Natural killer cell (primary cell): ENCODE data around the gene DSCAML1. TPM values are rescaled to one million over a fixed set of nuclear protein-coding genes. Genes with fewer than 3 reads are reported as not detected.

Source experiments
- ATAC-seq, 3 donors: fragments of 150-1000 bp in 2 of 3; fragments of 200-7000 bp in 1 of 3; cut with Tn5 transposase; 1 replicate in 1 of 3; 2 replicates in 2 of 3; pipeline ENCODE4 v1.10.0; 2021; ENCODE audit warnings: mild to moderate bottlenecking in 2 of 3, moderate library complexity in 2 of 3
- DNase-seq, 2 donors: peaks; one replicate each; pipeline versions ENCODE4 v3.0.0 to v3.0.0-alpha.2; 2013 to 2021; ENCODE audit warnings: mixed read lengths in 1 of 2
- H3K27ac ChIP-seq: one replicate; pipeline ENCODE4 v1.5.1; 2013; ENCODE audit warnings: mild to moderate bottlenecking, low read length
- H3K27me3 ChIP-seq: one replicate; pipeline ENCODE4 v1.6.1; 2013; ENCODE audit warnings: low read length; ENCODE audit not compliant: control insufficient read depth, insufficient read depth
- H3K36me3 ChIP-seq: one replicate; pipeline ENCODE4 v1.6.1; 2013; ENCODE audit warnings: low read length; ENCODE audit not compliant: control insufficient read depth, insufficient read depth
- H3K4me1 ChIP-seq: one replicate; pipeline ENCODE4 v1.6.1; 2013; ENCODE audit warnings: low read length; ENCODE audit not compliant: control insufficient read depth, insufficient read depth
- H3K4me3 ChIP-seq: one replicate; pipeline ENCODE4 v1.5.1; 2013; ENCODE audit warnings: low read length
- H3K9me3 ChIP-seq: one replicate; pipeline ENCODE4 v1.6.1; 2013; ENCODE audit warnings: low read length; ENCODE audit not compliant: control insufficient read depth, insufficient read depth
- H3K27ac Mint-ChIP-seq, 2 donors: one replicate each; pipeline ENCODE4 v1.8.0; 2022; ENCODE audit warnings: mild to moderate bottlenecking in 2 of 2, mixed read lengths in 2 of 2, moderate library complexity in 1 of 2
- H3K27me3 Mint-ChIP-seq, 2 donors: one replicate each; pipeline ENCODE4 v1.8.0; 2022; ENCODE audit warnings: low read depth in 2 of 2, mixed read lengths in 2 of 2
- H3K36me3 Mint-ChIP-seq: one replicate; pipeline ENCODE4 v1.8.0; 2022; ENCODE audit warnings: mixed read lengths
- H3K4me1 Mint-ChIP-seq, 2 donors: one replicate each; pipeline ENCODE4 v1.8.0; 2022; ENCODE audit warnings: mixed read lengths in 2 of 2
- H3K4me3 Mint-ChIP-seq: one replicate; pipeline ENCODE4 v1.8.0; 2022; ENCODE audit warnings: mild to moderate bottlenecking, moderate library complexity, mixed read lengths
- H3K9me3 Mint-ChIP-seq, 2 donors: one replicate each; pipeline ENCODE4 v1.8.0; 2022; ENCODE audit warnings: mixed read lengths in 2 of 2
- CTCF ChIP-seq: fragments of 200-600 bp; IDR thresholded peaks from one replicate; pipeline ENCODE4 v1.8.0; 2022; ENCODE audit warnings: antibody characterized with exemption
- WGBS: methylation state at CpG from one replicate; pipeline ENCODE4 v1.1.7; 2013; ENCODE audit warnings: missing lambda C conversion rate; ENCODE audit not compliant: insufficient coverage; 5-methylcytosine and 5-hydroxymethylcytosine counted together
- intact Hi-C: fragments of 100-400 bp; cut with micrococcal nuclease; formaldehyde crosslinking; loops from one replicate; pipeline ENCODE4 v1.14.2; 2022
- total RNA-seq, 4 donors: library from RNA; stranded (reverse); fragments of 120-200 nt in 1 of 4; gene quantifications; one replicate each; pipeline versions ENCODE4 v1.2.3 to v1.2.4, GENCODE V29; 2013 to 2022

Gene DSCAML1
- total RNA-seq, 3 donors from 2014 or later (not counting 1 experiment from before 2014, with no cell fraction given): 0.66 TPM; not detected in 2

- 80% methylated on average over 7 of the region's 7 CpGs for WGBS
- no peaks in the 10 kb centered on the region for H3K9me3 Mint-ChIP-seq
- Histone ChIP-seq H3K4me3 (no peak overlapping the region), H3K27ac (no peak overlapping the region), H3K27me3 (no peaks in the 10 kb centered on the region), H3K9me3 (no peaks in the 10 kb centered on the region), H3K36me3 (no peaks in the 10 kb centered on the region), H3K4me1 (no peaks in the 10 kb centered on the region)
- intact Hi-C loops: no loop called here
- no peaks in the 10 kb centered on the region for H3K36me3 Mint-ChIP-seq
- no peak for TF ChIP-seq CTCF
- DNase-seq: no peak
- H3K27ac Mint-ChIP-seq: no peak overlapping the region
- H3K4me3 Mint-ChIP-seq: no peak overlapping the region
- H3K4me1 Mint-ChIP-seq: peaks cover 7 to 8% of the 10 kb centered on the region in 2 donors
- ATAC-seq: no peak
- H3K27me3 Mint-ChIP-seq: peaks cover 23 to 28% of the 10 kb centered on the region in 2 donors
Measured at GRCh38 chr11:117702946-117703598, 93.9 kb downstream of the DSCAML1 start.

DNA sequence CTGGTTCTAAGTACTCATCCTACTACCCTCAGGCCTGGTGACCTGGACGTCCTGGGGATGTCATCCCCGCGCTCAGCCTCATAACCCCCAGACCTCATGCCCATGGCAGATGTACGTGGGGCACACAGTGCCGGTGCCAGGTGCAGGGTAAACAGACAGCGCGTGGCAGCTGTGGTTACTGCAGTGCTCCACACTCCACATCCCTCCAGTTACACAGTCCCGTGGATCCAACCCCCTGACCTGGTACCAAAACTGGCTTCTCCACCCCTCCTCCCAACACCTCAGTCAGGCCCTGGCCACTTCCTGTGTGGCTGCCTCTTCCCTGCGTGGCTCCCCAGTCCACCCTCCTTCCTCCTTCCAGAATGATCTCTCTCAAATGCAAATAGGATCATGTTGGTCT lies 95.2 kb downstream of the DSCAML1 start:
- H3K27ac Mint-ChIP-seq: no peak overlapping the region

GRCh38 chr11:117700551-117700950 lies 96.5 kb downstream of the DSCAML1 start:
- Histone ChIP-seq H3K36me3 (no peaks in the 10 kb centered on the region), H3K4me1 (no peaks in the 10 kb centered on the region), H3K9me3 (no peaks in the 10 kb centered on the region), H3K4me3 (no peak overlapping the region), H3K27me3 (no peaks in the 10 kb centered on the region), H3K27ac (no peak overlapping the region)
- DNase-seq (no peak), ATAC-seq (no peak)
- Mint-ChIP-seq H3K36me3 (no peaks in the 10 kb centered on the region), H3K27ac (no peak overlapping the region), H3K9me3 (no peaks in the 10 kb centered on the region), H3K4me1 (peaks cover 7 to 8% of the 10 kb centered on the region in 2 donors), H3K4me3 (no peak overlapping the region), H3K27me3 (peaks cover 20 to 23% of the 10 kb centered on the region in 2 donors)
- intact Hi-C loops: no loop called here
- TF ChIP-seq CTCF: no peak
- WGBS: 92% methylated on average over 6 of the region's 6 CpGs

More for the DNA sequence above, 95.2 kb downstream of the DSCAML1 start:
- H3K9me3 Mint-ChIP-seq: no peaks in the 10 kb centered on the region
- Histone ChIP-seq H3K9me3 (no peaks in the 10 kb centered on the region), H3K27ac (no peak overlapping the region), H3K4me1 (no peaks in the 10 kb centered on the region), H3K4me3 (no peak overlapping the region), H3K27me3 (no peaks in the 10 kb centered on the region), H3K36me3 (no peaks in the 10 kb centered on the region)
- no peak for DNase-seq
- 38% methylated on average over 9 of the region's 9 CpGs for WGBS
- peaks cover 23 to 28% of the 10 kb centered on the region in 2 donors for H3K27me3 Mint-ChIP-seq
- intact Hi-C loops: no loop called here
- TF ChIP-seq CTCF: no peak
- H3K36me3 Mint-ChIP-seq: no peaks in the 10 kb centered on the region
- H3K4me3 Mint-ChIP-seq: no peak overlapping the region
- no peak for ATAC-seq
- peaks cover 7 to 8% of the 10 kb centered on the region in 2 donors for H3K4me1 Mint-ChIP-seq

- no CpG with 5 or more reads among the region's 3 CpGs for WGBS
- no peaks in the 10 kb centered on the region for H3K36me3 Mint-ChIP-seq
- H3K27me3 Mint-ChIP-seq: peaks cover 8 to 17% of the 10 kb centered on the region in 2 donors
- no peak for TF ChIP-seq CTCF
- H3K27ac ChIP-seq: no peak overlapping the region
- no peak overlapping the region for H3K4me3 Mint-ChIP-seq
- no peaks in the 10 kb centered on the region for H3K27me3 ChIP-seq
- no peak overlapping the region for H3K4me3 ChIP-seq
- no peaks in the 10 kb centered on the region for H3K9me3 ChIP-seq
- H3K27ac Mint-ChIP-seq: no peak overlapping the region
- DNase-seq: no peak
- ATAC-seq: no peak
- no peaks in the 10 kb centered on the region for H3K4me1 ChIP-seq
- peaks cover 6% of the 10 kb centered on the region in 2 donors for H3K4me1 Mint-ChIP-seq
- no peaks in the 10 kb centered on the region for H3K36me3 ChIP-seq
- H3K9me3 Mint-ChIP-seq: no peaks in the 10 kb centered on the region
- intact Hi-C loops: no loop called here
Measured at GRCh38 chr11:117697319-117697718, 99.7 kb downstream of the DSCAML1 start.
